Mucosa of descending colon (tissue), 3 donors: Measurements from ENCODE around the gene CCNH. TPM values are rescaled to one million over a fixed set of nuclear protein-coding genes. Genes with fewer than 3 reads are reported as not detected.

Experiments used
- ATAC-seq: fragments of 200-7000 bp; cut with Tn5 transposase; one replicate; pipeline ENCODE4 v1.9.1; 2020; ENCODE audit warnings: mild to moderate bottlenecking, moderate library complexity
- DNase-seq, 3 donors: peaks; one replicate each; pipeline ENCODE4 v3.0.0-alpha.2; 2020
- H3K36me3 ChIP-seq: fragments of 200-600 bp; one replicate; pipeline ENCODE4 v1.8.0; 2021; ENCODE audit warnings: low read depth, mild to moderate bottlenecking
- H3K4me1 ChIP-seq: fragments of 200-600 bp; one replicate; pipeline ENCODE4 v1.8.0; 2021; ENCODE audit warnings: low read depth, mild to moderate bottlenecking
- H3K4me3 ChIP-seq: fragments of 200-600 bp; one replicate; pipeline ENCODE4 v1.8.0; 2021; ENCODE audit warnings: mild to moderate bottlenecking
- H3K9me3 ChIP-seq: fragments of 200-600 bp; one replicate; pipeline ENCODE4 v1.8.0; 2021; ENCODE audit warnings: mild to moderate bottlenecking
- intact Hi-C, 2 donors: fragments of 100-400 bp; cut with DNase I in 1 of 2; cut with micrococcal nuclease in 1 of 2; formaldehyde crosslinking; loops; one replicate each; pipeline versions ENCODE4 v1.11.0 to v1.11.1; 2022; cut with DNase I, micrococcal nuclease
- total RNA-seq, 3 donors: library from RNA; stranded (reverse); fragmentation: NEBNext Ultra II Directional in 2 of 3; extraction: Animal tissue kit (Norgen Biotek cat#: 25700) in 2 of 3; gene quantifications; one replicate each; pipeline versions ENCODE4 v1.2.1 to v1.2.4, GENCODE V29; 2021 to 2023
- TF ChIP-seq, protein P1 (sequence below): fragments of 200-600 bp; IDR thresholded peaks from one replicate; pipeline ENCODE4 v1.8.0; 2022; ENCODE audit warnings: antibody characterized with exemption, mild to moderate bottlenecking
- donor health status: DM: no; HTN: no; CAD: no; lungs with moderate emphysema.
- donor health status: DM: no; HTN: no; CAD: no.
- donor health status: DM: no; HTN: yes; CAD: no.

The CCNH gene
- total RNA-seq, 3 donors from 2014 or later = 40.7 to 56.6 (median 49.4) TPM

DNA sequence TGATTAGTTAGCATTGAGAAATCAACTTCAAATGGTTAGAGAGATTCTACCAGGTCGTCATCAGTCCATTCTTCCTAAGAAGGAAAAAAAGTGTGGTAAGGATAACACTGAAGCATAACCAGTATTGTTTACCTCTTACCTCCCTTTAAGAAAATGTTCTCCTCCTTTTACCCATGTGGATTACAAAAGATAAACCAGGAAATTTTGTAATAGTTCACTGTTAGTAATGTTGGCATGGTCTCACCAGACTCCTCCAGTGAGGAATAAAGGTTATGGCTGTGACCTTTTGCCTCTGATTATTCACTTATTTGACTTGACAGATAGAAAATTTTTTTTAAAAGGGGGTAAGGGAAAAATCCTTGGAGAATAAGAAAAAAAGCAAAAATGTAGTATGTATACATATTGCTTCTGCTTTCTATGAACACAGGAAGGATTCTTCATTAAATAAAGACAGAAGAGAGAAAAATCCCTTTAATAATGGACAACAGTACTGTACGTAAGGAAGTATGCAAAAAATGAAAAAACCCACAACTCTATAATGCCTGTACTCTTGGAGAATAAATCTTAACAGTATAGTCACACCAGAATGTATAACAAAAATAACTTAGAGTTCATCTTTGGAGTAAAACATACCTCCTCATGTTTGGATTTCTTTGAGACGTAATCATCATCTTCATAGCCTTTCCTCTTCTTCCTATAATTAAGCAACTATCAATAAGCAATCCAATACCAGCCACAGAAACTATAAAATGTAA lies 18.1 kb downstream of the CCNH start:
- TF ChIP-seq, protein P1, sequence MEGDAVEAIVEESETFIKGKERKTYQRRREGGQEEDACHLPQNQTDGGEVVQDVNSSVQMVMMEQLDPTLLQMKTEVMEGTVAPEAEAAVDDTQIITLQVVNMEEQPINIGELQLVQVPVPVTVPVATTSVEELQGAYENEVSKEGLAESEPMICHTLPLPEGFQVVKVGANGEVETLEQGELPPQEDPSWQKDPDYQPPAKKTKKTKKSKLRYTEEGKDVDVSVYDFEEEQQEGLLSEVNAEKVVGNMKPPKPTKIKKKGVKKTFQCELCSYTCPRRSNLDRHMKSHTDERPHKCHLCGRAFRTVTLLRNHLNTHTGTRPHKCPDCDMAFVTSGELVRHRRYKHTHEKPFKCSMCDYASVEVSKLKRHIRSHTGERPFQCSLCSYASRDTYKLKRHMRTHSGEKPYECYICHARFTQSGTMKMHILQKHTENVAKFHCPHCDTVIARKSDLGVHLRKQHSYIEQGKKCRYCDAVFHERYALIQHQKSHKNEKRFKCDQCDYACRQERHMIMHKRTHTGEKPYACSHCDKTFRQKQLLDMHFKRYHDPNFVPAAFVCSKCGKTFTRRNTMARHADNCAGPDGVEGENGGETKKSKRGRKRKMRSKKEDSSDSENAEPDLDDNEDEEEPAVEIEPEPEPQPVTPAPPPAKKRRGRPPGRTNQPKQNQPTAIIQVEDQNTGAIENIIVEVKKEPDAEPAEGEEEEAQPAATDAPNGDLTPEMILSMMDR = no peak
- no peaks in the 10 kb centered on the region for H3K4me1 ChIP-seq
- no peaks in the 10 kb centered on the region for H3K9me3 ChIP-seq
- ATAC-seq (no peak), DNase-seq (no peak)
- no peaks in the 10 kb centered on the region for H3K36me3 ChIP-seq
- no peak overlapping the region for H3K4me3 ChIP-seq
- intact Hi-C loops = no loop called here

GRCh38 chr5:87393331-87393730 lies 19.4 kb downstream of the CCNH start:
- no peaks in the 10 kb centered on the region for H3K4me1 ChIP-seq
- H3K9me3 ChIP-seq = no peaks in the 10 kb centered on the region
- TF ChIP-seq, protein P1 = no peak
- intact Hi-C loops = no loop called here
- H3K36me3 ChIP-seq = no peaks in the 10 kb centered on the region
- H3K4me3 ChIP-seq = no peak overlapping the region
- no peak for DNase-seq
- no peak for ATAC-seq

GRCh38 chr5:87392801-87393200 lies 19.9 kb downstream of the CCNH start:
- H3K9me3 ChIP-seq = no peaks in the 10 kb centered on the region
- H3K36me3 ChIP-seq = no peaks in the 10 kb centered on the region
- TF ChIP-seq, protein P1 = no peak
- intact Hi-C loops = no loop called here
- DNase-seq (no peak), ATAC-seq (no peak)
- no peak overlapping the region for H3K4me3 ChIP-seq
- no peaks in the 10 kb centered on the region for H3K4me1 ChIP-seq

- TF ChIP-seq, protein P1 = no peak
- DNase-seq (no peak), ATAC-seq (no peak)
- no peak overlapping the region for H3K4me3 ChIP-seq
- H3K36me3 ChIP-seq = no peaks in the 10 kb centered on the region
- no peaks in the 10 kb centered on the region for H3K9me3 ChIP-seq
- H3K4me1 ChIP-seq = no peaks in the 10 kb centered on the region
- intact Hi-C loops = no loop called here
Measured at GRCh38 chr5:87392170-87392569, 20.6 kb downstream of the CCNH start.

DNA sequence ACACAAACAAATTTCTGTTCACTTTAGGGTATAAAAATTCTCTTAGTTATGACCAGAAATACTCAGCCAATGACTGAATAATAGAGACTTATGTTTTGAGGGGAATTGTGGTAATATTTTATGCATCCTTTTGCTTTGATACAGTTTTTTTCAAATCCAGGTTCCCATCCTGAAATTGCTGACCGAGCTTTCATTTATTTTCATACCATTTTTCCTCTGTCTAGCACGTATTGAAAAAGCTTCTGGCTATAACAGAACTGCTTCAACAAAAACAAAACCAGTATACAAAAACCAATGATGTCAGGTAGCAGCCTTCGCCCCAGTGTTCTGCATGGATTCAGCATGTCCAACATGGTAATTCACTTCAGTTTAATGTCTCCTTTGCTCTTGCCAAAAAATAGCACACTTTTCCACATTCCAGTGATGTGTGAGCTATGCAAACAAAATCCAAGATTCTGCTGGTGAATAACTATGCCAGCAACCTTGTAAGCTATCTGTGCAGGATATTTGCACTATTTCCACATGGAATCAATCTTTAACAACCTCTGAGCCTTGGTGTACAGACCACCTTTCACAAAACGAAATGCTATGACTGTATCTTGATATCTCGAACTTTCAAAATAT lies 22.0 kb downstream of the CCNH start:
- H3K9me3 ChIP-seq = no peaks in the 10 kb centered on the region
- no peak overlapping the region for H3K4me3 ChIP-seq
- DNase-seq (no peak), ATAC-seq (no peak)
- no peaks in the 10 kb centered on the region for H3K36me3 ChIP-seq
- no peaks in the 10 kb centered on the region for H3K4me1 ChIP-seq
- TF ChIP-seq, protein P1 = no peak
- intact Hi-C loops = no loop called here
